BJ (cell line): ENCODE measurements around the gene ACTC1. TPM values are rescaled to one million over a fixed set of nuclear protein-coding genes. Genes with fewer than 3 reads are reported as not detected.

Experiments
- CTCF ChIA-PET: fragments of 350-600 bp; formaldehyde crosslinking; extraction: SDS; loops from one replicate; lab custom pipeline; 2021; ENCODE audit warnings: antibody characterized with exemption, inconsistent platforms; lab: Yijun Ruan, JAX
- POLR2A ChIA-PET: fragments of 300-600 bp; sonication (Branson Sonifier 250); formaldehyde crosslinking; extraction: SDS; loops from one replicate; lab custom pipeline; 2021; ENCODE audit warnings: antibody characterized with exemption; lab: Charles Lee
- DNase-seq: peaks from one replicate; pipeline ENCODE4 v3.0.0-alpha.2; 2011; ENCODE audit warnings: low read depth
- H3K27me3 ChIP-seq: 2 replicates; pipeline ENCODE4 v1.6.0; 2011; ENCODE audit warnings: low read length; ENCODE audit not compliant: control insufficient read depth, insufficient read depth
- H3K36me3 ChIP-seq: 2 replicates; pipeline ENCODE4 v1.5.1; 2011; ENCODE audit warnings: low read length; ENCODE audit not compliant: control insufficient read depth, insufficient read depth
- H3K4me3 ChIP-seq: 2 replicates; pipeline ENCODE4 v1.5.1; 2011; ENCODE audit warnings: low read depth, mild to moderate bottlenecking, control low read depth, low read length
- polyA plus RNA-seq: library from polyadenylated mRNA; depleted of rRNA; stranded (reverse); fragments of >200 nt; gene quantifications from 2 replicates; pipeline ENCODE4 v1.2.3, GENCODE V29; 2011
- TF ChIP-seq, protein P1 (sequence below): IDR thresholded peaks from 2 replicates; pipeline ENCODE4 v1.5.1; 2011; ENCODE audit warnings: low read depth, mild to moderate bottlenecking, control low read depth, inconsistent platforms, low read length, moderate library complexity; ENCODE audit not compliant: insufficient read depth

The ACTC1 gene
- polyA plus RNA-seq, 1 experiment, result 15.2 TPM

DNA sequence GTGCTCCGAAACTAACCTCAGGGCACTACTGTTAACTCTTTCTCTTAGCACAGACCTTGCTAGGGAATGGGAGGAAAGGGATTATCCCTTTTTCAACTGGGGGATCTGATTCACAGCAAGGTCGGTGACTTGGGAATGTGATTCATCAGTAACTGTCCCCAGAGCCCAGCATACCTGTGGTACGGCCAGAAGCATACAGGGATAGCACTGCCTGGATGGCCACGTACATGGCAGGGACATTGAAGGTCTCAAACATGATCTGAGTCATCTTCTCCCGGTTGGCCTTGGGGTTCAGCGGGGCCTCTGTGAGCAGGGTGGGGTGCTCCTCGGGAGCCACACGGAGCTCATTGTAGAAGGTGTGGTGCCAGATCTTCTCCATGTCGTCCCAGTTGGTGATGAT lies 2.3 kb downstream of the ACTC1 start:
- no peak overlapping the region for H3K4me3 ChIP-seq
- H3K36me3 ChIP-seq, result no peaks in the 10 kb centered on the region
- no peak for DNase-seq
- CTCF ChIA-PET, result interaction anchor here (0.6 kb wide), 1 partner anchor 23 kb away, joined by 3 read pairs; no protein-coding TSS in a partner anchor
- TF ChIP-seq, protein P1, sequence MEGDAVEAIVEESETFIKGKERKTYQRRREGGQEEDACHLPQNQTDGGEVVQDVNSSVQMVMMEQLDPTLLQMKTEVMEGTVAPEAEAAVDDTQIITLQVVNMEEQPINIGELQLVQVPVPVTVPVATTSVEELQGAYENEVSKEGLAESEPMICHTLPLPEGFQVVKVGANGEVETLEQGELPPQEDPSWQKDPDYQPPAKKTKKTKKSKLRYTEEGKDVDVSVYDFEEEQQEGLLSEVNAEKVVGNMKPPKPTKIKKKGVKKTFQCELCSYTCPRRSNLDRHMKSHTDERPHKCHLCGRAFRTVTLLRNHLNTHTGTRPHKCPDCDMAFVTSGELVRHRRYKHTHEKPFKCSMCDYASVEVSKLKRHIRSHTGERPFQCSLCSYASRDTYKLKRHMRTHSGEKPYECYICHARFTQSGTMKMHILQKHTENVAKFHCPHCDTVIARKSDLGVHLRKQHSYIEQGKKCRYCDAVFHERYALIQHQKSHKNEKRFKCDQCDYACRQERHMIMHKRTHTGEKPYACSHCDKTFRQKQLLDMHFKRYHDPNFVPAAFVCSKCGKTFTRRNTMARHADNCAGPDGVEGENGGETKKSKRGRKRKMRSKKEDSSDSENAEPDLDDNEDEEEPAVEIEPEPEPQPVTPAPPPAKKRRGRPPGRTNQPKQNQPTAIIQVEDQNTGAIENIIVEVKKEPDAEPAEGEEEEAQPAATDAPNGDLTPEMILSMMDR, result no peak
- peaks cover 3% of the 10 kb centered on the region; the same call in 1 of the 2 replicates for H3K27me3 ChIP-seq
- POLR2A ChIA-PET, result no interaction called here

GRCh38 chr15:34791701-34792100 lies 3.6 kb downstream of the ACTC1 start:
- DNase-seq, result no peak
- TF ChIP-seq, protein P1, result no peak

DNA sequence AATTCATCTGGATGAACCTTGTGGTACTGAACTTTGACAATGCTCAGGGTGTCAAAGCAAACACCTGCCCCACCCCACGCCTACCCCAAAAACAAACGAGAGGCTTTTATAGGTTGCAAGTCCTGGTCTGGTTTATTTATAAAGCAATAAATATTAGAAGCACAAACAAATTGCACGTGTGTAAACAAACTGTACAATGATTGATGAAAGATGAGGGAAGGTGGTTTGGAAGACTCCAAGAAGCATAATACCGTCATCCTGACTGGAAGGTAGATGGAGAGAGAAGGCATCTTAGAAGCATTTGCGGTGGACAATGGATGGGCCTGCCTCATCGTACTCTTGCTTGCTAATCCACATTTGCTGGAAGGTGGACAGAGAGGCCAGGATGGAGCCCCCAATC lies 5.2 kb downstream of the ACTC1 start:
- H3K27me3 ChIP-seq, result peaks cover 3% of the 10 kb centered on the region
- CTCF ChIA-PET, result no interaction called here
- no peak overlapping the region for H3K4me3 ChIP-seq

More at GRCh38 chr15:34791701-34792100, 3.6 kb downstream of the ACTC1 start:
- POLR2A ChIA-PET, result no interaction called here
- CTCF ChIA-PET, result interaction anchor here (0.6 kb wide), 1 partner anchor 39 kb away, joined by 3 read pairs; no protein-coding TSS in a partner anchor
- no peaks in the 10 kb centered on the region for H3K36me3 ChIP-seq
- peaks cover 3% of the 10 kb centered on the region; the same call in 1 of the 2 replicates for H3K27me3 ChIP-seq
- H3K4me3 ChIP-seq, result no peak overlapping the region

DNA sequence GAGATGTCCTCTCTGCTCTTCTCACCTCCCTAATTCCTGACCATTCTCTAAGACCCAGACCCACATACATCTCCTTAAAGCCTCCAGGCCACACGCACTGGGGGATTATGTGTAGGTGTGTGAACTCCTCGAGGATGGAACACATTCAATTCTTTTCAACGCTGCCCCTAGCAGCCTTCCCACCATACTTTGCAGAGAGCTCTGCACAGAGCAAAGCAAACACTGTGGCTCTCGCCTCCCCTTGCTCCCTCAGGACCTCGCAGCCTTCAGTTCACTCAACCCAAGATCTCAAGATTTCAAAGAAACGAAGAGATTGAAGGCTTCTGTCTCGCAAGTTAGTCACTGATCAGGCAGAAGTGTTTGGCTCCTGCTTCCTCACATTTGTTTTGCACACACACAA lies 6.0 kb downstream of the ACTC1 start:
- TF ChIP-seq, protein P1, result no peak
- DNase-seq, result no peak
- Histone ChIP-seq H3K27me3 (peaks cover 2% of the 10 kb centered on the region), H3K36me3 (no peaks in the 10 kb centered on the region), H3K4me3 (no peak overlapping the region)
- ChIA-PET POLR2A (no interaction called here), CTCF (no interaction called here)

More for the DNA sequence above, 5.2 kb downstream of the ACTC1 start:
- POLR2A ChIA-PET, result no interaction called here
- no peaks in the 10 kb centered on the region for H3K36me3 ChIP-seq
- TF ChIP-seq, protein P1, result no peak
- no peak for DNase-seq

GRCh38 chr15:34786206-34786605 lies 9.1 kb downstream of the ACTC1 start:
- TF ChIP-seq, protein P1, result no peak
- Histone ChIP-seq H3K4me3 (no peak overlapping the region), H3K27me3 (peaks cover 5% of the 10 kb centered on the region), H3K36me3 (no peaks in the 10 kb centered on the region)
- DNase-seq, result no peak
- ChIA-PET CTCF (no interaction called here), POLR2A (no interaction called here)
